CD4-positive, alpha-beta T cell treated with Interleukin-17A for 1 hour (primary cell): ENCODE measurements around the gene ANKRD2.
"Not testable (repeated sequence)": the region's sequence is repeated elsewhere in the genome, so short reads cannot be mapped to it uniquely, and the experiment has no call there.

Experiments
- DNase-seq: peaks from one replicate; pipeline ENCODE4 v3.0.0-alpha.2; 2020

ANKRD2 gene

DNA sequence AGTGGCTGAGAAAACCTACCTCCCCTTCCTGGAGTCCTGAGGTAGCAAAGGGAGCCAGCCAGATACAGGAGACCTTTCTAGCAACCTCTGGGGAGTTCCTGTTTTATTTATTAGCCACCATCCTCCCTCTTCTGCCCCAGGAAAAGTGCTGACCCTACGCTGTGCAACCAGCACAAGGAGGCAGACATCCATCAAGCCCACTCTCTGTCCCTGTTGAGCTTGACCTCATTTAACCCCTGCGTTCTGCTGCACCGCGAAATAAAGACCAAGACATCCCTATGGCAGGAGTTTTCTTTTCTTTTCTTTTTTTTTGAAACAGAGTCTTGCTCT, 25.3 kb upstream of the ANKRD2 start:
- no peak for DNase-seq

GRCh38 chr10:97547962-97548361, 24.6 kb upstream of the ANKRD2 start:
- DNase-seq = no peak

DNA sequence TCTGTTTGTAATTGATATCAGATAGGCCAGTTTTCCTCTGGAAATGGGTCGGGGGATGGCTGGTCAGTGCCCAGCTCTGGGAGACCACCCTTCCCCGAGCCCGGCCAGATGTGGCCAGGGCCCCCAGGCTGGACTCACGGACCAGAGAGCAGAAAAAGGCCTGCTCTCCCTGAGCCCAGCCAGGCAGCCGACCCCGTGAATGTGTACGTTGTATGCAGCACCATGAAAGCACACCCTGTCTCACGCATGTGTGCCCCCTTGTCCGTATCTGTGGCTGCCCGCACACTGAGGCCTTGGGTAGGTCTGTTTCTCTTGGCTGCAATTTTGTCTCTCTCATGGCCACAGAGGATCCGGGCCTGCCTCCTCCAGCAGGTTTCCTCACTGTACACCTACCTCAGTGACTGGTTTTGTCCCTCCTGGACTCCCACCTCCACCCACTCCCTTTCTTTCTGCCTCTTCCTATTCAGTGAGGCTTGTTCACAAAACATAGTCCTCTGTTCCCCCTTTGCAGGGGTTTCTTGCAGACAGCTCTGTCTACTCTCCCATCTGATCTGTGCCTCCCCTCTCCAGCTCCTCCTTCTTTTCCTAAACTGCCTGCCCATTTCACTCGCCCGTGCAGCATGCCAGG, 23.6 kb upstream of the ANKRD2 start:
- DNase-seq = no peak

- DNase-seq = no peak
Observed at GRCh38 chr10:97549587-97550322, 22.8 kb upstream of the ANKRD2 start.

DNA sequence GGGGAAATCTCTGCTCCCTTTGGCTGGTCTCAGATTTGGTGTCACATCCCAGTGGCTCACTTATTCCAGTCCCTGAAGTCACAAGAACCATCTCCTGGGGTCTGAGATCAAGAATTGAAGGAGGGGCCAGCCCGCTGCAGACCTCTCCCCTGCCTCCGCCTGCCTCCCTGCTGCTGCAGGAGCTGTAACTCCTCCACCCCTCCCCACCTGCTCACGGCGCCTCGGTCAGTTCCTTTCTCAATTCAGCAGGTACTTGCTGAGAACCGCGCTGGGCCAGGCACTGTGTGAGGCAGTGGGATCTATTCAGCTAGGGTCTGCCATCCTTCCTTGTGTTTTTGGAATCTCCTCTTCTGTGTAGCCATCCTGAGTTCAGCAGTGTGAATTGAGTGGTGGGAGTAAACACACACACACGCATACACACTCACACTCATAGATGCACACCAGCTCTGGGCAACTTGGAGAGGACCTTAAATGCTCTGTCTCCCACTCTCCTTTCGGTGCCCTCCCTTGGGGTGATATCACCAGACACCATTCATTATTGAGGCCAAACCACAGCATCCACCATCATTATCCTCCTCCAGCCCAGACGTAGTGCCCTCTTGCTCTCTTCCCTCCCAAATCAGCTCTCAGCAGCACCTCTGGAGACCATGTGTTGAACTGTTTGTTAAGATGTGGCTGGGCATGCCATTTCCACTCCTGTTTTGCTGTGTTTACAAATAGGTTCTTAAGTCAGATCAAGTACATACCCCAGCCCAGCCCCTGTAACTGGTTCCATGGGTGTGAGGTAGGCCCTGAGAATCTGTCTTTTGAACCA, 22.0 kb upstream of the ANKRD2 start:
- DNase-seq = no peak

DNA sequence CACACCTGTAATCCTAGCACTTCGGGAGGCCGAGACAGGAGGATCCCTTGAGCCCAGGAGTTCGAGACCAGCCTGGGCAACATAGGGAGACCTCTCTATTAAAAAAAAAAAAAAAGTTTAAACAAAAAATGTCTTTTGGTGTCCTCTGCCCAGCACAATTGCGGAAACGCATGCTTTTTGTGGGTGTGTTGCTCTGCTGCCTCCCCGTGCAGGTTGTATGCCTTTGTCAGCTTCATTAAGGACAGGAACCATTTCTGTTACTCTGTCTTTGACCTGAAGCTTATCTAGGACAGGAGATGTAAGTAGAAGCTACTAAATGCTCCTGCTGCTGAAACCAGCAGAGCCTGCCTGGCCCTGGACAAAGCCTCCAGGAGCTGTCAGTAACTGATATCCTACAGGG, 21.3 kb upstream of the ANKRD2 start:
- no peak for DNase-seq

- DNase-seq = peak; percentile 65
Observed at GRCh38 chr10:97553575-97554031, 19.0 kb upstream of the ANKRD2 start.

DNA sequence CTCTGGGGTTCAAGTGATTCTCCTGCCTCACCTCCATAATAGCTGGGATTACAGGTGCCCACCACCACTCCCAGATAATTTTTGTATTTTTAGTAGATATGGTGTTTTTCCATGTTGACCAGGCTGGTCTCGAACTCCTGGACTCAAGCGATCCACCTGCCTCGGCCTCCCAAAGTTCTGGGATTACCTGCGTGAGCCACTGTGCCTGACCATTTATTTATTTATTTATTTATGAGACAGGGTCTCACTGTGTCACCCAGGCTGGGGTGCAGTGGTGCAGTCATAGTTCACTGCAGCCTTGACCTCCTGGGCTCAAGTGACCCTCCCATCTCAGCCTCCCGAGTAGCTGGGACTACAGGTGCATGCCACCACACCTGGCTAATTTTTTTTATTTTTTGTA, 18.2 kb upstream of the ANKRD2 start:
- not testable (repeated sequence) for DNase-seq

- DNase-seq = not testable (repeated sequence)
Observed at GRCh38 chr10:97555541-97555940, 17.0 kb upstream of the ANKRD2 start.

- DNase-seq = not testable (repeated sequence)
Observed at GRCh38 chr10:97560731-97561381, 11.7 kb upstream of the ANKRD2 start.

- DNase-seq = not testable (repeated sequence)
Observed at GRCh38 chr10:97561386-97562077, 11.0 kb upstream of the ANKRD2 start.

DNA sequence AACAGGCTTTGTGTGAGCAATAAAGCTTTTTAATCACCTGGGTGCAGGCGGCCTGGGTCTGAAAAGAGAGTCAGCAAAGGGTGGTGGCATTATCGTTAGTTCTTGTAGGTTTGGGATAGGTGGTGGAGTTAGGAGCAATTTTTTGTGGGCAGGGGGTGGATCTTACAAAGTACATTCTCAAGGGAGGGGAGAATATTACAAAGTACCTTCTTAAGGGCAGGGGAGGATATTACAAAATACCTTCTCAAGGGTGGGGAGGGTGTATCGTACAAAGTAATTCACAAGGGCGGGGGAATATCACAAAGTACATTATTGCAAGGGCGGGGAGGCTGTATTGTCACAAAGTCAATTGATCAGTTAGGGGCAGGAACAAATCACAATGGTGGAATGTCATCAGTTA, 10.2 kb upstream of the ANKRD2 start:
- not testable (repeated sequence) for DNase-seq

DNA sequence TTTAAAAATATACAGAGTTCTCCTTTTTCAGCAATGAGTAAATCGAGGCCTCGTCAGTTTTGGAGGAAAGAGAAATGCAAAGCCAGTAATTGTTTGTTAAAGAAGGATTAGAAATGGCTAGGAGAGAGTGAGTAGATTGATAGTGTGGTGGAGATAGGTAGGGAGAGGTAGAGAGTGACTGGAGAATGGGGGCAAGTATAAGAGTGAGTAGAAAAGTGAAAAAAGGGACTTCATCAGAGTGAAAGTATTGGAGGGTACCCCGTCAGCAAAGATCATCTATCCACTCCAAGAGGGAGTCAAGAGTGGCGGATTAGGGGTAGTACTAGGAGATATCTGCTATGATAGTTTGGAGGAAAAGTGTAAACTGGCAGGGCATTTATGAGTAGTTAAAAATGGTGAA, 9.2 kb upstream of the ANKRD2 start:
- no peak for DNase-seq

GRCh38 chr10:97564776-97565175, 7.8 kb upstream of the ANKRD2 start:
- DNase-seq = no peak

DNA sequence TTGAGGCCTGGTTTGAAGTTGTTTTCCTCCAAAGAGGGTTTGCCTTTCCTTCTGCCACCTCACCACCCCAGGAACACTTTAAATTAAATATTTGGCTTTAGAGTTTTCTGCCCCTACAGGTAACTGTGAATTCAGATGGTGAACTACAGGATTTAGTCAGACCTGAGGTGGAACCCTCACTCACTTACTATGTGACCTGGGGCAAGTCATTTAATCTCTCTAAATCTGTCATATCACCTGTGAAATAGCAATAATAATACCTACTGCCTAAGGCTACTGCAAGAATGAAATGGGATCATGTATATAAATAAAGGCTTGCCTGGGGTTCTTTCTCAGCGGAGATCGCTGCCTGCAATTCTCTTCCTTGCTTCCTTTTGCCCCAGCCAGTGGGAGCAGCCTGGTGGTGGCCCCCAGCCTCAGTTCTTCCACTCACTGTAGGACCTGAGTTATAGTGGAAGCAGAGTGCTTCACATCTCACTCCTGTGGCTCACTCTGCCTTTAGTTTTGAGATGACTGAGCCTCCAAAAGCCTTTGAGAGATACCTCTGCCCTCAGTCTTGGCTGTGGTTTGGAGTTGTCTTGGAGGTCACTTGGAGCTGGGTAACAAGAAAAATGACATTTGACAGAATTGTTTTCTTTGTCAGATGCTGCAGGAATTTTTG, 6.1 kb upstream of the ANKRD2 start:
- no peak for DNase-seq

DNA sequence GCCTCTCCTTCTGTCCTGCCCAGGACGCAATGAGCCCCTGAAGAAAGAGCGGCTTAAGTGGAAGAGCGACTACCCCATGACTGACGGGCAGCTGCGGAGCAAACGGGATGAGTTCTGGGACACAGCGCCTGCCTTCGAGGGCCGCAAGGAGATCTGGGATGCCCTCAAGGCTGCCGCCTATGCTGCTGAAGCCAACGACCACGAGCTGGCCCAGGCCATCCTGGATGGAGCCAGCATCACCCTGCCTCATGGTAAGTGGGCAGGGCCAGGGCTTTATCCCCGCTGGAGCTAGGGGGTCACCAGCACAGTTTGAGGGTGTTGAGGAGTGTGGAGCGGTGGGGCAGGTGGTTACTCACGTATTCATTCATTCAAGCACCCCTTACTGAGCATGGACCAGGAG, 4.7 kb upstream of the ANKRD2 start:
- no peak for DNase-seq

DNA sequence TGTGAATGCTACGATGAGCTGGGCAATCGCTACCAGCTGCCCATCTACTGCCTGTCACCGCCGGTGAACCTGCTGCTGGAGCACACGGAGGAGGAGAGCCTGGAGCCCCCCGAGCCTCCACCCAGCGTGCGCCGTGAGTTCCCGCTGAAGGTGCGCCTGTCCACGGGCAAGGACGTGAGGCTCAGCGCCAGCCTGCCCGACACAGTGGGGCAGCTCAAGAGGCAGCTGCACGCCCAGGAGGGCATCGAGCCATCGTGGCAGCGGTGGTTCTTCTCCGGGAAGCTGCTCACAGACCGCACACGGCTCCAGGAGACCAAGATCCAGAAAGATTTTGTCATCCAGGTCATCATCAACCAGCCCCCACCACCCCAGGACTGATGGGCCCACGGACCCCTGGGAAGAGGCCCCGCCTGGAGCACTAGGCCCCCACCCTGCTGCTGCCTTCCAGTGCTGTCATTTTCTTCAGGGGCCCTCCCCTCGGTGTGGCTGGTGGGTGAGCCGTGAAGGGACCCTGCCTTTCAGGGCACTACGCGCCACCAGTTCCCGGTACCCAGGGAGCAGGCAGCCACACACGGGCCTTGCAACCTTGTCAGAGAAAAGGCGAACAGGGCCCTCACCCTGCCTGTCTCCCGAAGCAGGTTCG, 2.3 kb upstream of the ANKRD2 start:
- no peak for DNase-seq

DNA sequence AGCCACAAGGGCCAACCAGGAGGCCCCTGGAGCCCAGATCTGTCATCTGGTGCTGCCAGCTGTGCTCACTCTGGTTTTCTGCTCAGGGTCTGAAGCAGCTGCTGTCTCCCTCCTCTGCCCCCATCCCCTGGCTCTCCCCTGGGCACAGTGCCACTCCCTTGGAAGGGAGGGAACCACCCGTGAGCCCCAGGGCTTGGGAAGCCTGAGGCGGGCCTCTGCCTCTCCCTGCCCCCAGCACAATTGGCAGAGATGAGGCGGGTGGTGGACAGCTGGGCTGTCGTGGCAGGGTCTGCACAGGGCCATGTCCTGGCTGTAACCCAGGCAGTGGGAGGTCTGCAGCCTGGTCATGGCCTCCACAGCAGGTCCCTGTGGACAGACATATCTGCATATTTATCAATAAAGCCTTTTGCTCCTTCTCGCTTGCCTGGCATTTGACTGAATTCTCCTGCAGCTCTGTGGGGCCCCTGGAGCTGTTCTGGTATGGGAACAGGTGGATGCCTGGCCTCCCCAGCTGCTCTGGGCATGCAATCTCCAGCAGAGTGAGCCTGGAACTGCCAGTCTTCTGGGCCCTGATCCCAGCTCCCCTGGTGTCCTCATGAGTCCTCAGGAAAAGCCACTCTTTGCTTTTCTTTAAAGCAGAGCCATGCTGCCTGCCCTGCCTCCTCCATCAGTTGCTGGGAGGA, 1.6 kb upstream of the ANKRD2 start:
- no peak for DNase-seq

DNA sequence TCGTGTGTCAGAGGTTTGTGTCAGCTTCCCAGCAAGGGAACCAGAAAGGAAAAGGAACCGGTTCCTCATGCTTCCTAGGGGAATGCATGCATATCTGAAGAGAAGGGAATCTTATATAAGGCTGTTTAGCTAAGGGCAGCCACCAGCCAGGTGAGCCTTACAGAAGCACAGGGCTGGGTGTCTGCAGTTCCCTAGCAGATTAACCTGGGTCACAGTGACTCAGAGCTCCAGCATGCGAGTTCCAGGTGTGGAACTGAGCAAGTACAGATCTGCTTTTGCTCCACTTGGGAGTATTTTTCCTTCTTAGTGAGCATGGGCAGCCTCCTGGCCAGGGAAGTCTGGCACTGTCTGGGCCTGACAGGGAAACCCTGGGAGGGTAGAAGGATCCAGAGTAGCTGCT, 957 bp upstream of the ANKRD2 start:
- no peak for DNase-seq

DNA sequence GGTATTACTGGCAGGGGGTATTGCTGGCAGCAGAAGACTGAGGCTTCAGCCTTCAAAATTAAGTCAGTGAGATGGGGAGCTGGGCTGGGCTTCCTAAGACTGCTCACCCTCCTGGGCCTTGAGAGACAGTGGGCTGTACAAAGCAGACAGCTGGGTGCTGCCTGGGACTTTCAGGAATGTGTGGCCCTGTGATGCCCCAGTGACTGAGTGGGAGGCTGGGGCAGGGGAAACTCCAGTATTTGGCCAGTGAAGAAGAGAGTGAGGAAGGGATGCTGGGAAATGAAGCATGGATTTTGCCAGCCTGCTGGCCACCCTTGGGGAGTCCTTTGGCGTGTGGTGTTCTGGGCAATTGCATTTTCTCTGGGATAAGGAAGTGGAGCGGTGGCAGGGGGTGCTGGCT, 442 bp downstream of the ANKRD2 start:
- DNase-seq = no peak

GRCh38 chr10:97573672-97574071, 1.1 kb downstream of the ANKRD2 start:
- DNase-seq = no peak
